ENCODE measurements around the gene HES1. TPM values are rescaled to one million over a fixed set of nuclear protein-coding genes. Genes with fewer than 3 reads are reported as not detected.

HES1 gene
- total and polyA plus RNA-seq, 9 of the 15 experiments (the other 6 are each of a cell fraction or from before 2014, with no cell fraction given): 3.4 to 37.0 (median 19.3) TPM

- TF ChIP-seq ZNF511 (CRISPR knock-in tag; IDR thresholded peaks at IDR 0.05) (0 out of 2 replicates have a peak, but pooled peaks have one; percentile 29), ZNF518B (CRISPR knock-in tag; IDR thresholded peaks at IDR 0.05) (no peak), ZBTB40 (IDR thresholded peaks at IDR 0.05) (peak; percentile 55; the same call in 1 of the 2 replicates), ZBTB40 (CRISPR knock-in tag; IDR thresholded peaks at IDR 0.05) (no peak), BCOR (IDR thresholded peaks at IDR 0.05) (peak; percentile 44; the same call in 1 of the 2 replicates), POLR2A (conservative IDR thresholded peaks at IDR 0.05) (peak; percentile 65), L3MBTL2 (IDR thresholded peaks at IDR 0.05) (peak; percentile 58; the same call in 1 of the 2 replicates), ZBTB11 (CRISPR knock-in tag; IDR thresholded peaks at IDR 0.05) (peak in 1 of 3 experiments; percentile 70; a peak in 2 of 6 replicates), NCOR1 (IDR thresholded peaks at IDR 0.05) (peak; percentile 35)
These were observed 4.8 kb downstream of the HES1 start (continued) for GRCh38 chr3:194140520-194141414.
